Neural progenitor cell (in vitro differentiated cells): ENCODE data around the gene UNC5A. TPM values are rescaled to one million over a fixed set of nuclear protein-coding genes. Genes with fewer than 3 reads are reported as not detected.

Experiments used
- DNase-seq: peaks from one replicate; pipeline ENCODE4 v3.0.0-alpha.2; 2016; ENCODE audit warnings: low spot score
- H2AFZ ChIP-seq: fragments of 200-600 bp; sonication (generic); replicated peaks from 2 replicates; pipeline ENCODE4 v1.6.1; 2016; ENCODE audit warnings: antibody characterized with exemption
- H3F3A ChIP-seq: fragments of 200-600 bp; sonication (generic); 2 replicates; pipeline ENCODE4 v1.6.1; 2016; ENCODE audit warnings: antibody characterized with exemption, low read depth
- H3K27ac ChIP-seq: fragments of 200-600 bp; sonication (generic); 2 replicates; pipeline ENCODE4 v1.5.1; 2016; ENCODE audit warnings: mild to moderate bottlenecking
- H3K27me3 ChIP-seq: fragments of 200-600 bp; sonication (generic); 2 replicates; pipeline ENCODE4 v1.6.1; 2016; ENCODE audit warnings: mild to moderate bottlenecking, moderate library complexity
- H3K36me3 ChIP-seq: fragments of 200-600 bp; sonication (generic); 2 replicates; pipeline ENCODE4 v1.5.1; 2016
- H3K4me1 ChIP-seq: fragments of 200-600 bp; sonication (generic); 2 replicates; pipeline ENCODE4 v1.6.1; 2016; ENCODE audit warnings: mixed run types
- H3K4me2 ChIP-seq: fragments of 200-600 bp; sonication (generic); 2 replicates; pipeline ENCODE4 v1.6.1; 2016
- H3K4me3 ChIP-seq: fragments of 200-600 bp; sonication (generic); 2 replicates; pipeline ENCODE4 v1.5.1; 2016
- H3K79me2 ChIP-seq: fragments of 200-600 bp; sonication (generic); 2 replicates; pipeline ENCODE4 v1.6.1; 2016; ENCODE audit warnings: low read depth
- H3K9ac ChIP-seq: fragments of 200-600 bp; sonication (generic); 2 replicates; pipeline ENCODE4 v1.6.1; 2016
- H3K9me3 ChIP-seq: fragments of 200-600 bp; sonication (generic); 2 replicates; pipeline ENCODE4 v1.5.1; 2016; ENCODE audit warnings: low read depth
- H4K20me1 ChIP-seq: fragments of 200-600 bp; sonication (generic); 2 replicates; pipeline ENCODE4 v1.6.1; 2016; ENCODE audit warnings: low read depth
- H3K27ac Mint-ChIP-seq: 3 replicates; pipeline ENCODE4 v1.8.0; 2021; ENCODE audit warnings: mixed read lengths
- H3K27me3 Mint-ChIP-seq: 2 replicates; pipeline ENCODE4 v1.8.0; 2022; ENCODE audit warnings: low read depth, mild to moderate bottlenecking, inconsistent platforms, moderate library complexity, mixed read lengths; ENCODE audit not compliant: insufficient read depth
- H3K36me3 Mint-ChIP-seq: 3 replicates; pipeline ENCODE4 v1.8.0; 2021; ENCODE audit warnings: mixed read lengths
- H3K4me1 Mint-ChIP-seq: 3 replicates; pipeline ENCODE4 v1.8.0; 2021; ENCODE audit warnings: mixed read lengths
- H3K4me3 Mint-ChIP-seq: 3 replicates; pipeline ENCODE4 v1.8.0; 2021; ENCODE audit warnings: mild to moderate bottlenecking, moderate library complexity, mixed read lengths
- H3K9me3 Mint-ChIP-seq: 3 replicates; pipeline ENCODE4 v1.8.0; 2020; ENCODE audit warnings: mixed read lengths
- CTCF ChIP-seq: fragments of 200-600 bp; sonication (generic); IDR thresholded peaks from 2 replicates; pipeline ENCODE4 v1.5.1; 2017; ENCODE audit warnings: antibody characterized with exemption, mild to moderate bottlenecking
- EZH2 ChIP-seq: fragments of 200-600 bp; sonication (generic); IDR thresholded peaks from 2 replicates; pipeline ENCODE4 v1.6.1; 2017; ENCODE audit warnings: antibody characterized with exemption, mild to moderate bottlenecking, moderate library complexity
- EZH2phosphoT487 ChIP-seq: fragments of 200-600 bp; sonication (generic); IDR thresholded peaks from 2 replicates; pipeline ENCODE4 v1.6.1; 2017; ENCODE audit warnings: antibody characterized with exemption
- total RNA-seq: library from RNA; depleted of rRNA; stranded (reverse); fragments of >200 nt; gene quantifications from 2 replicates; pipeline ENCODE4 v1.2.3, GENCODE V29; 2015; ENCODE audit warnings: low replicate concordance

UNC5A gene
- total RNA-seq, 1 donor from 2014 or later: 1.2 TPM

DNA sequence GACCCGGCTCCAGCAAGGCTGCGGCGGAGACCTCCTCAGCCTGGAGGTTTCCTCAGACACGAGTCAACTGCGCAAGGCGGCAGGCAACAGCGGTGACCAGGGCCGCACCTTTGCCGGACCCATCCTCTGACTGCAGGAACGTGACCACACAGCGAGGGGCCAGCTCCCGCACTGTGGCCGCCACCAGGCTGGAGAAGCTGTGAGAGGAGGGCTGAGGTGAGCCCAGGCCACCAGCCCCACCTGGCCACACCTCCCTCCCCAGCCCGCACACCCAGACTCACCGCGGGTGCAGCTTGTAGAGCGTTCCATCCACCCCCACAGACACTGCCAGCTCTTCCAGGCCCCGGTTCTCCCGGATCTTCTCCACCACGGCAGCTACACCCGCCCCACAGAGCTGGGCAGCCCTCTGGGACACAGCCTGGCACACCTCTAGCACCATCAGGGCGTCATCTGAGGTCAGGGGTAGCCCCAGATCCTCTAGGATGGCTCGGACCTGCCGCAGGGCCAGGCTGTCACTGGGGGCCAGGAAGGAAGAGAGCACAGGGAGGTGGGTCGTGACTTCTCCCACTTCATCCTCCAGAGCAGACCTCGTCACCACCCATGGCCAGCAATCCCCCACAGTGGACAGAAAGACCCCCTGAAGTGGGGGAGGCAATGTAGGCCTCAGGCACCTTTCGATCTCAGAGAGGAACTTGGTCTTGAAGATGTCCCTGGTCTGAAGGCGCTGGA, 70.8 kb downstream of the UNC5A start:
- no peaks in the 10 kb centered on the region for H3K36me3 ChIP-seq
- peaks cover 38% of the 10 kb centered on the region for H3K4me1 Mint-ChIP-seq
- peaks cover 16% of the 10 kb centered on the region for H3K4me1 ChIP-seq
- no peak for DNase-seq
- no peak overlapping the region for H3K9ac ChIP-seq
- no peak overlapping the region for H3K4me3 Mint-ChIP-seq
- no peak overlapping the region for H3K4me2 ChIP-seq
- no peak for TF ChIP-seq EZH2
- no peak for TF ChIP-seq EZH2phosphoT487
- TF ChIP-seq CTCF: no peak
- H3K27ac ChIP-seq: no peak overlapping the region
- H2AFZ ChIP-seq: no peak overlapping the region
- H3K36me3 Mint-ChIP-seq: no peaks in the 10 kb centered on the region
- no peaks in the 10 kb centered on the region for H3K27me3 ChIP-seq
- H3F3A ChIP-seq: peaks cover 12% of the 10 kb centered on the region
- no peak overlapping the region for H3K4me3 ChIP-seq
- H3K27ac Mint-ChIP-seq: peak overlapping the region; percentile 60
- peaks cover 30% of the 10 kb centered on the region for H3K27me3 Mint-ChIP-seq
- H4K20me1 ChIP-seq: no peaks in the 10 kb centered on the region
- no peaks in the 10 kb centered on the region for H3K9me3 Mint-ChIP-seq
- H3K9me3 ChIP-seq: no peaks in the 10 kb centered on the region
- no peaks in the 10 kb centered on the region for H3K79me2 ChIP-seq

GRCh38 chr5:176881816-176882566, 71.6 kb downstream of the UNC5A start:
- H3K4me1 Mint-ChIP-seq: peaks cover 41% of the 10 kb centered on the region
- Histone ChIP-seq H3K27me3 (no peaks in the 10 kb centered on the region), H3K9me3 (no peaks in the 10 kb centered on the region)

GRCh38 chr5:176882567-176882903, 72.2 kb downstream of the UNC5A start:
- H3K9me3 Mint-ChIP-seq: no peaks in the 10 kb centered on the region
- Histone ChIP-seq H3K9ac (no peak overlapping the region), H3K79me2 (no peaks in the 10 kb centered on the region), H3F3A (peaks cover 12% of the 10 kb centered on the region), H4K20me1 (no peaks in the 10 kb centered on the region), H3K4me1 (peaks cover 16% of the 10 kb centered on the region), H3K4me2 (no peak overlapping the region), H3K36me3 (no peaks in the 10 kb centered on the region), H3K4me3 (no peak overlapping the region), H2AFZ (no peak overlapping the region), H3K9me3 (no peaks in the 10 kb centered on the region), H3K27ac (no peak overlapping the region), H3K27me3 (no peaks in the 10 kb centered on the region)
- no peak for DNase-seq
- H3K27me3 Mint-ChIP-seq: peaks cover 33% of the 10 kb centered on the region
- no peak for TF ChIP-seq CTCF
- TF ChIP-seq EZH2phosphoT487: no peak
- peak overlapping the region; percentile 26 for H3K4me3 Mint-ChIP-seq
- H3K36me3 Mint-ChIP-seq: no peaks in the 10 kb centered on the region
- H3K27ac Mint-ChIP-seq: peak overlapping the region; percentile 50
- H3K4me1 Mint-ChIP-seq: peaks cover 41% of the 10 kb centered on the region

More at GRCh38 chr5:176881816-176882566, 71.6 kb downstream of the UNC5A start:
- H3K79me2 ChIP-seq: no peaks in the 10 kb centered on the region
- no peak for TF ChIP-seq CTCF
- TF ChIP-seq EZH2: no peak
- TF ChIP-seq EZH2phosphoT487: no peak
- no peak overlapping the region for H3K4me2 ChIP-seq
- DNase-seq: no peak
- Mint-ChIP-seq H3K27ac (peak overlapping the region; percentile 50), H3K27me3 (peaks cover 33% of the 10 kb centered on the region), H3K9me3 (no peaks in the 10 kb centered on the region), H3K36me3 (no peaks in the 10 kb centered on the region), H3K4me3 (peak overlapping the region; percentile 26)
- H3K27ac ChIP-seq: no peak overlapping the region
- no peak overlapping the region for H2AFZ ChIP-seq
- no peaks in the 10 kb centered on the region for H3K36me3 ChIP-seq
- no peak overlapping the region for H3K9ac ChIP-seq
- H3K4me1 ChIP-seq: peaks cover 16% of the 10 kb centered on the region
- no peak overlapping the region for H3K4me3 ChIP-seq
- H4K20me1 ChIP-seq: no peaks in the 10 kb centered on the region
- peaks cover 12% of the 10 kb centered on the region for H3F3A ChIP-seq
